NCI-H1048 (cell line): Measurements from ENCODE around the gene DOHH.

Experiments
- DNase-seq: peaks from one replicate; lab custom pipeline; 2025; lab: John Stamatoyannopoulos, UW

DOHH gene

DNA sequence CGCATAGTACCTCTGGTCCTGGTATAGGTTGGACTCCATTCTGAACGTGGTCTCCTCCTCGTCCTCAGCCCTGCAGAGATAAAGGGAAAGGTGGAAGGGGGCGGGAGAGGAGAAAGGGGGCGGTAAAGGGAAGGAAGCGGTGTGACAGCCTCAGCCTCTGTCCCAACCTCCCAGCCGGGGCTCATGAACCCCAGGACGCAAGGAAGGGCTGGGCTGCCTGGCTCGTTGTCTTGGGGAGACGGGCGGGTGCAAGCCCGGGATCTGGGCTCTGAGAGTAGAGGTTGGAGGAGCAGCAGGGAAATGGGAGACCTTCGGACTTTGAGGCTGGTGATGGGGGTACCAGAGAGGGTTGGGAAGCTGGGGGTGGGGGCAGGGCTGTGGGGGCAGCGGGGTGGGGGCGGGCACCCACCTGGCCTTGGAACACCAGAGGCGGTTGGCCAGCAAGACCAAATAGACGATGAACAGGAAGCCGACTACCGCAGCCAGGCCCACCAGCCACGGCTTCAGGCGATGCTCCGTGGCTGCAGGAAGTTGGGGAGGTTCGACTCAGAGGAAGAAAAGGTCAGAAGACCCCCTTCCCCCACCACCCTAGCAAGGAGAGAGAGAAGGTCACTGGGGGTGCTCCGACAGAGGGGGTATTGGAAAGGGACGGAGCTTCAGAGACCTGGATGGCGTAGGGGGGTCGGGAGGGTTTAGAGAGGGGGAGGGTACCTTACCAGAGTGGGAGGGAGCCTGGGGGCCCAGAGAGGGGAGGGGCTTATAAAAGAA lies 21.9 kb downstream of the DOHH start:
- no peak for DNase-seq

DNA sequence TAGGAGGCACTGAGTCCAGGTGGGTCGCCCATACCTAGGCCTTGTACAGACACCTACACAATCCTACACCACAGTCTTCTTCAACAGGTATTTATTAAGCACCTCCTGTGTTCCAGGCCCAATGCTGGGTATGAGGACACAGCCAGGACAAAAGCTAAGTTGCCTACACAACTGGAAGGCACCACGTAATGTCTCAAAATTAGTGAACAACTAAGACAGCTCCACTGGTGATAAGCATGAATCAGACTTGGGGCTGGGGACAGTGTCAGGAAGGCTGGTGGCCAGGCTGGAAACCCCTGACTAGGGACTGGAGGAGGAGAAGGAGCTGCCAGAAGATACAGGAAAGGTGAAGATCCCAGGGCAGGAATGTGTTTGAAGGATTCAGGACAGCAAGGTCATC lies 22.5 kb downstream of the DOHH start:
- no peak for DNase-seq

DNA sequence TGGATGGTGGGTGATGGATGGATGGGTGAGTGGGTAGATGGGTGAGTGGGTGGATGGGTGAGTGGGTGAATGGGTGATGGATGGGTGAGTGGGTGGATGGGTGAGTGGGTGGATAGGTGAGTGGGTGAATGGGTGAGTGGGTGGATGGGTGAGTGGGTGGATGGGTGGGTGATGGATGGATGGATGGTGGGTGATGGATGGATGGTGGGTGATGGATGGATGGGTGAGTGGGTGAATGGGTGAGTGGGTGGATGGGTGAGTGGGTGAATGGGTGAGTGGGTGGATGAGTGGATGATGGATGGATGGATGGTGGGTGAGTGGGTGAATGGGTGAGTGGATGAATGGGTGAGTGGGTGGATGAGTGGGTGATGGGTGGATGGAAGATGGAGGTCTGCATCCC lies 23.0 kb downstream of the DOHH start:
- DNase-seq, result no peak

DNA sequence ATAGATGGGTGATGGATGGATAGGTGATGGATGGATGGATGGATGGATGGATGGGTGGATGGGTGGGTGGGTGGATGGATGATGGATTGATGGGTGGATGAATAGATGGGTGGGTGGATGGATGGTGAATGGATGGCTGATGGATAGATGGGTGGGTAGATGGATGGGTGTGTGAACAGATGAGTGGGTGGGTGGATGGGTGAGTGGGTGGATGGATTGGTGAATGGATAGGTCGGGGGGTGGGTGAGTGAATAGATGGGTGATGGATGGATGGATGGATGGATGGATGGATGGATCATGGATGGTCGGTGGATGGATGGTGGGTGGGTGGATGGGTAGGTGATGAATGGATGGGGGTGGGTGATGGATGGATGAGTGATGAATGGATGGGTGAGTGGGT lies 23.6 kb downstream of the DOHH start:
- DNase-seq, result no peak

DNA sequence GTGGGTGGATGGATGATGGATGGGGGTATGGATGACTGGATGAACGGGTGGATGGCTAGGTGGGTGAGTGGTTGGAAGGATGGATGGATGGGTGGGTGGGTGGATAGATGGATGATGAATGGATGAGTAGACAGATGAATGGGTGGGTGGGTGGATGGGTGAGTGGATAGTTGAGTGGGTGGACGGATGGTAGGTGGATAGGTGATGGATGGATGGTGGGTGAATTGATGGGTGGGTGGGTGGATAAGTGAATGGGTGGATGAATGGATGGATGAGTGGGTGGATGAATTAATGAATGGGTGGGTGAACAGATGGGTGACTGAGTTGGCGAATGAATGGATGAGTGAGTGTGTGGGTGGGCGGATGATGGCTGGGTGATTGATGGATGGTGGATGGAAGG lies 25.0 kb downstream of the DOHH start:
- DNase-seq, result no peak

DNA sequence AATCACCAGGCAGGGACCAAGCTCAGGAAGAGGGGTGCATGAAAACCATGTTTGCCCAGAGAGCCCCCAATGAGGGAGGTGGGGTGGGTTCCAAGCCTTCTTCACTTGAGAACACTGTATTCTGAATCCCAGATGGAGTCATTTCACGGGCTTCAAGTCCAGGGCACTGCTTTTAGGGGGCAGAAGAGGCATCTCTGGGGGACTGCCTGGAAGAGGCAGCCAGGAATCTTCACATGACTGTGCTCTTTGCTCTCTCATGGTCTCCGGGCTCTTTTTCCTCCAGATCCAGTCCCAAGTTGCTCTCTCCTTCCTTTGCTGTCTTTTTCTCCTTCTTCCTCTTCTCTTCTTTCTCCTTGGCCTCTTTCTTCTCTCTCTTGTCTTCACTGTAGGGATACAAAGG lies 25.9 kb downstream of the DOHH start:
- no peak for DNase-seq

DNA sequence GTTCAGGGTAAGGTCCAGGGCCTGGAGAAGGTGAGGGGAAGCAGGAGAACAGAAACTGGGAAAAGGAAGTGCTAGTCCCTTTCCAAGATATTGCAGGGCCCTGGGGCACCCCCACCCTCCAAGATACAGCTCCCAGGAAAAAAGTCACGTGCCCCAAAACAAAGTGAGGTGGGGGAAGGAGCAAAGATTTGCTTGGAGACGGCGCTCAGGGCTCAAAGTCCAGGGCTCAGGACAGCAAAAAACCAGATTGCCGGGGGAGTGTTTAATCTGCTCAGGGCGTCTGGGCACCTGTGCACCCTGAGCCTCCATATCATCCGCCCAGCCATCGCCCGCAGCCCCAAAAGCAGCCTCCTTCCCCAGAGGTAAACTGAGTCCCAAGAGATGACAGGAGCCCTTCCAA lies 26.5 kb downstream of the DOHH start:
- DNase-seq, result no peak

DNA sequence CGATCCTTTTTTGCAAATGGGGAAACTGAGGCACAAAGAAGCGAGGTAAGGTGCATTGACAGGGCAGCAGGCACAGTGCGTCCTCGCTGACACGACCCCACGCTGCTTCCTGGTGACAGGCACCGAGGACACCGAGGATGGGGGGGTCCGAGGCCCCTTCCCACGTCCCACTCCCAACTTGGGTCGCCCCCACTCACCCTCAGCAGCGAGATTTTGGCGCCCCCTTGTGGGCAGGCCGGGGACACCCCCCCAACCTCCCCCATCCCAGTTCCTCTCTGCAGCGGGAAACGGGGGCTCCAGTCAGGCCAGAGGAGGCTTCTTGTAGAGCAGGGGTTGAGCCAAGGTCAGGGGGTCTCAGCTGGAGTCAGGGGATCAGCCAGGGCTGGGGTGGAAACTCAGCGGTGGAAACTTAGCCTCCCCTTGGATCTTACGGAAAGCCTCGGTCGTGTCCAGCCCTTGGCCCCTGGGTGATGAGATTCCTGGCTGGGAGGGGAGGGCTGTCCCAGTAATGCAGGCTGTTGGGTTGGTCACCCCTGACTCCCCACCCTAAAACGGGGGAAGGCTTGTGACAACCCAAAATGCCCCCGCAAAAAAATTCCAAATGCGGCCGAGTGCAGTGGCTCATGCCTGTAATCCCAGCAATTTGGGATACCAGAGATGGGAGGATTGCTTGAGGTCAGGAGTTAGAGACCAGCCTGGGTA lies 28.4 kb downstream of the DOHH start:
- no peak for DNase-seq

DNA sequence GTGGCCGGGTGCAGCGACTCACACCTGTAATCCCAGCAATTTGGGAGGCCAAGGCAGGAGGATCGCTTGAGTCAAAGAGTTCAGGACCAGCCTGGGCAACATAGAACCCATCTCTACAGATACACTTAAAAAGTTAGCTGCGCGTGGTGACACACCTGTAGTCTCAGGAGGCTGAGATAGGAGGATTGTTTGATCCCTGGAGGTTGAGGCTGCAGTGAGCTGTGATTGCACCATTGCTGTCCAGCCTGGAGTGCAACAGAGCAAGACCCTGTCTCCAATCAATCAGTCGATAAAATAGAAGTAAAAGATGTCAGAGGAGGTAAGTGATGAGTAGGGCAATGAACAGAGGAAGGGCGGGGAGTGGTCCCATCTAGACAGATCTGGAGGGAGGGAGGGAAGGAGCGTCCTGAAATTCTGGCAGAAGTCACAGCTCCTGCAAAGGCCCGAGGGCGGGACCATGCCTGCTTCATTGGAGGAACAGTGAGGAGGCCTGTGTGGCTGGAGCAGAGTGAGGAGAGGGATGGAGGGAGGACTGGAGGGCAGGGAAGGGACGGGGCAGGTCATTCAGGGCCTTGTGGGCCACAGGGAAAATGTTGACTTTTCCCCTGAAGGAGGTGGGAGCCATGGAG lies 29.9 kb downstream of the DOHH start:
- no peak for DNase-seq

DNA sequence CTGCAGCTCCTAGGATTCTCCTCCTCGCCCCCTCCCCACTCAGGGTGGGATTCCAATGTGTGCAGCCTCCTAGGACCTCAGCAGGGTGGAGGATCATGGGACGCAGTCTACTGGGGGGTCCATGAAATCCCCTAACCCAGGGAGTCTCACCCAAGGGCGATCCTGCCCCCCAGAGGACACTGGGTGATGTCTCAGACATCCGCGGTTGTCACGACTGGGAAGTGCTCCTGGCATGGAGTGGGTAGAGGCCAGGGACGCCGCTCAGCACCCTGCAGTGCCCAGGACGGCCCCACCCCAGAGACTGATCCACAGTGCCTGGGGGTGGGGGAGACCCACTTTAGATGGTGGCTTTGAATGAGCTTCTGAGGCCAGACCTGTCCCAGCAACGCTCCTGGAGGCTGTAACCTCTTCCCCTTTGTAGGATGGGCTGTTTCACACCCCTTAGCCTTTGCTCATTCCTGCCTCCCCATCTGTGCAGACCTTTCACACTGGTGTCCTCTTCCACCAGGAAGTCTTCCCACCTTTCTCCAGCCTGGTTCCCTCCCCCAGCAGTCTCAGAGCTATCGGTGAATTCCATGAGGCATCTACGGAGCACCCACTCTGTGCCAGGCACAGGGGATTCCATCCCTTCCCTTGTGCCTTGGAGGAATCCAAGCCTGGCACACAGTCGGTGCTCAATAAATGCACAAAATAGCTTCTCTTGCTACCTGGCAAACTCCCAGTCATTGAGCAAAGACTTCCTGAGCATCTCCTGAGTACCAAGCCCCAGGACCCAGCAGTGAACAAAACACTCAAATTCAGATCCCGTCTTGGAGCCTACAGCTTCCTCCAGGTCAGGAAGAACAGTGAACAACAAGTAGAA lies 30.6 kb downstream of the DOHH start:
- no peak for DNase-seq

DNA sequence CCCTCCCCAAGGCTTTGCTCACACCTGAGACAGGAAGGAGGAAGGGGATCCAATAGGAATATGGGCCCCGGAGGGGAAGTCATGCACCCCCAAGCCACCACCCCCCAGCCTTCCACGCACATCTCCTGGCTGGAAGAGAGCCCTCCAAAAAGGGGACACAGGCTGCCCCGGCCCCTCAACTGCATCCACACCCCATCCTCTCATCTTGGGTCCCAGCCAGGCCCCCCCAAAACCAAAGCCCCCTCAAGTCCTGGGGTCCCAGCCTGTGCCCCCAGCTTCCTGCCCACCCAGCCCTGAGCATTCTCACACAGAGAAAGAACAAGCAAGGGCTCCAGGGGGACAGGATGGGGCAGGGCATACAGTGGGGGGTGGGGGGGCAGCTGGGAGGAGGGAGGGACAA lies 32.3 kb downstream of the DOHH start:
- DNase-seq, result no peak

DNA sequence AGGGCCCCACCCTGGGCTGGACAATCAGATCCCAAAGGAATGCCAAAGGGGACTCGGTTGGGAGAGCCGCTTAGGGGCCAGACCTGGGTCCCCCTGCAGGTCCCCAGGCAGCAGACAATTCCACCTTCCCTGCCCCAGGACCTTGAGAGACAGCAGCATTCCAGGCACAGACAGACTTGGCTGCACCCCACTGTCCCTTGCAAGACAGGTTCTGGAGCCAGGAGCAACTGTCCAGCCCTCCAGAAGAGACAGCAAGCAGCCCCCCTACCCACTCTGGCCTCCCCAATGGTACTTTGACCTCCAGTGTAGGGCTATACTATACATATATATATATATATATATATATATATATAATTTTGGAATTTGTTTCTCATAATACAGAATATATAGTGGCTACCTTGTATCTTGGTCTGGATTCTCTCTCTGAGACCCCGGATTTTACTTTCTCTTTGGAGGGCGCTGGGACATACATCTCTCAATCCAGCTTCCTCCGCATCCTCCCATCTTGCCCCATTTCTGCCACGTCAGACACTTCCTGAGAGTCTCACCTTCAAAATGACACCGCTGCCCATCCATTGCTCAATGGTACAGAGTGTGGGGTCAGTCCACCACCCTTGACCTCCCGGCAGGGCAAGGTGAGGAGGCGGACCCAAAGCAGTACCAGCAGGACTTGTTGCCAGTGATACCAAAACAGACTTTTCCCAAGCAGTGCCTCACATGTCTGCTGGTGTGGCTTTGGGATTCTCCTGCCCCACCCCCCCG lies 32.9 kb downstream of the DOHH start:
- no peak for DNase-seq

DNA sequence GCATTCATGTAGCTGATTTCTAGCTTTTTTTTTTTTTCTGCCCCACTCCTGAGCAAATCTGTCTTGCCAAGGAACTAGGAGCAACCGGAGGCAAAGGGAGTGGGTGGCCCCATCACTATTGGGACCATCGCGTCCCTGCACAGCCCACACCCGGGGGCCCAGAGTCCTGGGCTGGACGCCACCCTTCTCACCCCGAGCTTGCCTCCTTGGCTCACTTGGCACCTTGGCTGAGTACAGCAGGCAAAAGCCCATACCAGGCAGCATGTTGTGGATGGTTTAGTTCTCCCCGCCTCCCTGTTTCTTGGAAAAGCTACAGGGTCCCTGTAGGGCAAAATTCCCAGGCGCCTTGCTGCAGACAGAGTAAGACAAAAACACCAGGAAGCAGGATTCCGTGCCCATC lies 33.8 kb downstream of the DOHH start:
- no peak for DNase-seq

DNA sequence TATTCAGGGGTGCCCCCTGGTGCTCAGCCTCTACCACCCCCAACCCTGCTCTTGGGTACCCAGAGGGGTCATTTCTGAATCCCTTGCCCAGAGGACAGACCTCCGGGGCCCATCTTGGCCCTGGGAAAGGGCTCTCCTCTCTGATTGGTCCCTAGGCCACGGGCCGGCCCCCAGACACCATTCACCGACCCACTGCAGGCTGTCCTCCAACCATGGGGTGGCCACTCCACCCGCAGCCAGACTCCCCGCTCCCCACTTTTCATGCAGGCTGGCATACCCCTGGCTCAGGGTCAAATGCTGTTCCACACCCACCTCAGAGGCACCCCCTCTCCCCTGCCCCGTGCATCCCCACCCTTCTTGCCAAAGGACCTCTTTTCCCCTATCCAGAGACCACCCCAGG lies 34.9 kb downstream of the DOHH start:
- DNase-seq, result no peak

DNA sequence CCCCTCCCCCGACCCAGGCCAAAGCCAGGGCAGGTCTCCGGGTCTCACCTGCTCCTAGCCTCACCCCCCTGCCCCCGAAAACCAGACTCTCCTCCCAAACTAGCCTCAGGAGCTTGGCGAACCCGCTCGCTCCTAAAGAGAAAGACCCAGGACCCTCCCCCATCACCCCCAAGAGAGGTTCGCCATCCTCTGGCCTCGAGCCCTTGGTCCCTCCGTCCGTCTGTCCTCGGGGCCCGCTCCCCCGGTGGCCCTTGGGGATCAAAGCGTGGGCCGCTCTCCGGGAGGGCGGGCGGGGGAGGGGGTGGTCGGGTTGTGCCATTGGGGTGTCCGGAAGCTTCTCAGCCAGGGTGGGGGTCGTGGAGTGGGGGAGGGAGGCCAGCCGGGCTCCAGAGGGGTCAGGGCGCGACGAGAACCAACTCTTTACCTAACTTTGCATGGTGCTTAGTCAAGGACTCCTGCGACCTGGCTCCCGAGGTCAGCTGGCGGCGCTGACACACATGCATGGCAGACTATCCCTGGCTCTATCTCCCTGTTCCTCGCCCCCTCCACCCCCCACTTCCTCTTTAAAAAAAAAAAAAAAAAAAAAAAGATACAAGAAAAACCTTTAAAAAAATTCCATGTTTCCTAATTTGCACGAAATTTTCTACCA lies 35.8 kb downstream of the DOHH start:
- DNase-seq, result no peak

DNA sequence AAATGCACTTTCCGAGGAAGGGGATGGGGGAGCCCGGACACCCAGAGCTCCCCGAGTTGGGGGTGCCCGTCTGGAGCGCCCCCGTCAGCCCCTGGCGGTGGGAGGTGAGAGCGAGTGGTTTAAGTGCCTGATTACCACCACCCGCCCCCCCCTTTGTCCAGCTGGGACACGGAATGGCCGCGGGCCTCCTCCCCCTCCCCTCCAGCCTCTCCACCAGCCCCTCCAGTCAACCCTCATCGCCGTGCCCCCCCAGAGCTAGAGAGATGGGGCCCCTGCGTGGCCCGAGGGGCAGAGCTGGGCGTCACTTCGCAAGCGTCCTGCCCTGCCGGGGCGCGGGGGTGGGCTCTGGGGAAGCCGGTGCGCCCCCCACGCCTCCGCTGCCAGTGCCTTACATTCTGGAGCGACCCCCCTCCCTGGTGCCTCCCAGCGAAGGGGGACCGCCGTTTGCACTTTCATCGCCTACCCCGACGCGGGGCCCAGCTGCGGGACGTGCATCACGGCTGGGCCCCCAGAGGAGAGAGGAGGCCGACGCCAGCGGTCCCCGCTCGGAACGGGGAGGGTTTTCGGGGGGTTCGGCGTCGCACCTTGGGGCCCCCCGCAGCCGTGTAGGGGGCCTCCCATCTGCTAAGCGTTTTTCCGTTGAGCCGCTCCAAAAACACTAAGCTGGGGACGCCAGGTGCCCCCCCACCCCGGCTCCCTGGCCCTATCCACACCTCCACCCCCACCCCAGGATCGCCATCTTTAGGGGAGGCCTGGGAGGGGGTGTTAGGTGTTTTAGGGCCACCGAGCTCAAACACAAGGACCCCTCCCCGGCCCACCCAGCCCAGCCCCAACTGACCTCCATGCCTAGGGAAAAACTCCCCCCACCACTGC lies 36.5 kb downstream of the DOHH start:
- no peak for DNase-seq

DNA sequence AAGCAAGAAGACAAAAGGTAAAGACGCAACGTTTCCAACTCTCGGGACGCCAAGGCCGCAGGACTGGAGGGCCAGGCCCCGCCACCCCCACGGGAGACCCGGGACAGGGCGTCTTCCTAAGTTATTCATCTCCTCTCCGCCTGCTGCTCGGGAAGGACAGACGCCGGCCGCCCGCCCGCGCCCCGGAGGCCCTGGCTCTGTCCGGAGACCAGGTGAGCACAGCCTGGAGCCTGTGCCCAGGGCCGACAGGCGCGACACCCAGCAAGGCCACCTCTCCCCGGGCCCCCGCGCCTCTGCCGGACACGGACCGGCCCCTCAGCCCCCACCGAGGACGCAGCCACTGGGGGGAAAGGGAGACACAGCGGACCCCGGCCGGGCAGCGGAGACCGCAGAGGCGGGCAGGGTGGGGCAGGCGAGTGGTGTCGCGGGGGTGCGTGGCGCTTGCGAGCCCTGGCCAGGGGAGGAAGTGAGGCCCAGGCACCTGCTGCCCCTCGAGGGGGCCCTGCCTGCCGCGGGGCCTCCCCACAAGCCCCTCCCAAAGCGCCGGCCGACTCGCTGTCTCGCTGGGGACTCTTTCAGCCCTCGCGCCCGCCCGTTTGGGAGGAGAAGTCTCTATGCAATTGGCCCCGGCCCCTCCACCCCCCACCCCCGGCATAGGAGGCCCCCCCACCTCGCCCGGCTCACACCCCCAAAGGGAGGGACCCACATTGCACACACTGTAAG lies 37.3 kb downstream of the DOHH start:
- DNase-seq, result no peak

DNA sequence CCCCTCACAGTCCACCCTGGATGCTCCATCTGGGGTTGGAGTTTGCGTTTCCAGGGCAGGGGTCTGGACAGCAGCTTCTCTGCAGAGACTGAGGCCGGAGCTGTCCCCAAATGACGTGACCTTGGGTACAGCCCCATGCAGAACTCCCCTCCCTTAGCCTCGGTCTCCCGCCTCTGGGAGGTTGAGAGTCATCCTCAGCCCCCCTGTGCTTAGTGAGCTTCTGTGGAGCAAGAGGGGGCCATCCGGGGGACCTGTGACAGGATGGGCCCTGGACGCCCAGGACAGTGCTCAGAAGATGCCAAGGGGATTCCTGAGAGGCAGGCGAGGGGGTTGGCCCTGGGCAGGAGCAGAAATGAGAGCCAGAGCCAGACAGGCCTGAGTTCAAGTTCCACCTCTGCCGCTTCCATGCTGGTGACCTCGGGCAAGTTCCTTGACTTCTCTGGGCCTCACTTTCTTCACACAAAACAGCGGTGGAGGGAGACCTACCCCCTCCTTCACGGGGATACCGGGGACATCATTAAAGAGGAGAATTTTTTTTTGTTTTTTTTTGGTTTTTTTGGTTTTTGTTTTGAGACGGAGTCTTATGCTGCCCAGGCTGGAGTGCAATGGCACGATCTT lies 40.4 kb downstream of the DOHH start:
- DNase-seq, result no peak
